GM18520 (cell line): ENCODE data around the gene BCL7B.
A peak's percentile ranks its signal among the peaks of the same experiment; 100 is the strongest.
"Not testable (repeated sequence)": the region's sequence is repeated elsewhere in the genome, so short reads cannot be mapped to it uniquely, and the experiment has no call there.

Experiments
- ATAC-seq: cut with Tn5 transposase; IDR thresholded peaks from one replicate; pipeline ENCODE4 v1.9.1; 2021; ENCODE audit not compliant: unreplicated experiment

BCL7B gene

GRCh38 chr7:73573276-73573675, 15.8 kb upstream of the BCL7B start:
- no peak for ATAC-seq

- ATAC-seq: no peak
Measured at GRCh38 chr7:73572767-73573186, 15.3 kb upstream of the BCL7B start.

GRCh38 chr7:73570977-73571376, 13.5 kb upstream of the BCL7B start:
- no peak for ATAC-seq

- no peak for ATAC-seq
Measured at GRCh38 chr7:73570521-73570920, 13.0 kb upstream of the BCL7B start.

DNA sequence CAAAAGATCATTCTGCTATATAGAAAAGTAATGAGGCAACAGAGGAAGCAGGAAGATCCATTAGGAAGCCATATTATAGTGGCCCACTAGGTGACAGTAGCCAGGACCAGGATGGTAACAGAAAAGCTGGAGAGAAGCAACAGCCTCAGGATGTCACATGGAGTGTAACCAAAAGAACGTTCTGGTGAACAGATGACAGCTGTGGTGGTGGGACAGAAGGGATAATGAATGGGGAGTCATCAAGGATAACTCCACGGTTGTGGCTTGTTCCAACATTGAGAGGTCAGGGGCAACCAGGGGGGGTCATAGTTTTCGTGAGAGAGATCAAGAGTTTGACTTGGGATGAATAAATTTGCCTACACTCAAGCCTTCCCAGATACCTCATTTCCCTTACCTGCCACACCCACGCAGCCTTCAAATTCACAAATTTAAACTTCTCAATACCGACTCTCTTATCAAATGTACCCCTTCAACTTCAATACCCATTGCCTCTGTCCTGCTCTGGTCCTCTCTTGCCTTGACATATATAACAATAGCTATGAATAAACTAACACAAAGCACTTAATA, 11.6 kb upstream of the BCL7B start:
- no peak for ATAC-seq

DNA sequence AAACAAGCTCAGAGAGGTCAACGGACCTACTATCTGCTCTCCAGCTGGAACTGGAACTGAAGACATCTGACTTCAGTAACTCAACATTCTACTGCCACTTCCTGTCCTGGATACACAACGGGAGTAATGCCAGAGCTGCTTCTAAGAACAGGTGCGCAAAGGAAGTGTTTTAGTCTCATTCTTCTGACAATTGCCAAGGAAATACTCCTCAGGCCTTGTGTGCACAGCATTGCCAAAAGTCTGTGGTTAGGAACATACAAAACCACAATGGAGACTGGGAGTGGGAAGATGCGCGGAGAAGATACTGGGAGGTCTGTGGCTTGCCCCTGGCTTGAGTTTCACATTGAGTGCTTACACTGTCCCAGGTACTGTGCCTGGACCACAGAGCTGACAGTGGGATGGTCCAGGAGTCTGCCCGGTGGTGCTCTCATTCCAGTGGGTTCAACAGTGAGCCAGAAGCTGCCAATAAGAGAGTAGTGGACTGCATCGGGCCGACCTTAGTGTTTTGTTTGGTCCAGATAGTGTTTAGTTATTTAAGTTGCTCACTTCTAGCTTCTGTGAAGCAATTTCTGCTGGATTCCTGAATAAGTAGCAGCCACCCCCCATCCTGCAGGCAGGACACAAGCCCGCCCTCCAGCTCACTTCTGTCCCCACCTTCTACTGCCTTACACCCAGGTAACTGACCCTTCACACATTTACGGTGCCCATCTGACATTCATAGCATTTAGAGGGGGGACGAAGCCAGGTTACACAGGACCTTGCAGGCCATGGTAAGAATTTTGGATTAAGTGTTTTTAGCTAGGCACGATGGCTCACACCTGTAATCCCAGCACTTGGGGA, 10.6 kb upstream of the BCL7B start:
- ATAC-seq: no peak

- ATAC-seq: no peak
Measured at GRCh38 chr7:73567140-73567539, 9.7 kb upstream of the BCL7B start.

- not testable (repeated sequence) for ATAC-seq
Measured at GRCh38 chr7:73566431-73566830, 8.9 kb upstream of the BCL7B start.

- no peak for ATAC-seq
Measured at GRCh38 chr7:73565675-73566340, 8.3 kb upstream of the BCL7B start.

DNA sequence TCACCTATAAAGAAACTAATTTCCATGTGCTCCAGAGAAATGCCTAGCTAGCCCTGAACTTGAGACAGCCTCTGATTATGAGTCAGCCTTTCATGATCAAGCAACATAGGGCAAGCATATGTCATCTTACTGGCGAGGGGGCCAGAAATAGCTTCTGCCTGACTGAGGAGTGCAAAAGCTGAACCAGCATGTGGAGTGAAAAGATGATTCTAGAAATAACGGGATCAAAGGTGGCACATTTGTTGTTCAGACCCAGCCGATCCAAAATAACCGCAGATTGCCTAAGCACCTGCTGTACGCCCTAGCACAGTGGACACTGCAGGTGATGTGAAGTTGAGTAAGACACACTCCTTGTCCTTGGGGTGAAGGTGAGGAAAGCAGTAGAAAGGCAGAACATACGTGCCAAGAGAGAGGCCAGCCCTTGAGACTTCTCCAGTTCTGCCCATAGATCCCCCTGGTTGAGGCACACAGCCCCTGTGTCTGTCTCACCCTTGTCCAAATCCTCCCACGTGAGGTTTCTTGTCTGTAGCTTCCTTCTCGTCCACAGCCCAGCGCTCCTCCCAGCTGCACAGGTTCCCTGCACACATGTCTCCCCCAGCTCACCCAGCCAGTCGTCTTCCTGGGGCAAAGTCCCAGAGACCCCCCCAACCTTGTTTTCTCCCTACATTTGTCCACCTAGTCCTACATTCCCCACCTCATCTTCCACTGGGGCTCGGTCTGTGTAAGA, 2.8 kb upstream of the BCL7B start:
- no peak for ATAC-seq

DNA sequence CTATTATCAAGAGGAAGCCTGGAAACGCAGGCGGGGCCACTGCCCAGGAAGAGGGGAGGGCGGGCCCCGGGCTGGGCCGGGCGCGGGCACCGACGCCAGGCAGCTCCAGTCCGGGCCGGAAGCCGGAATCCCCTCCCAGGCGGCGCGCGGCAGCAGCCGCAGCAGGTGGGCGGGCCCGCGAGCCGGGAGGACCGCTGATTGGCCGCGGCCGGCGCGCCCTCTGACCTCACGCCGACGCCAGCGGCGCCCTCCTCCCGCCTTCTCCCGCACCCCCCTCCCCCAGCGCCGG, 438 bp downstream of the BCL7B start:
- ATAC-seq: peak; percentile 89

GRCh38 chr7:73556208-73557107, 1.0 kb downstream of the BCL7B start:
- ATAC-seq: no peak

GRCh38 chr7:73555411-73555982, 2.0 kb downstream of the BCL7B start:
- no peak for ATAC-seq

- not testable (repeated sequence) for ATAC-seq
Measured at GRCh38 chr7:73550093-73550492, 7.4 kb downstream of the BCL7B start.

DNA sequence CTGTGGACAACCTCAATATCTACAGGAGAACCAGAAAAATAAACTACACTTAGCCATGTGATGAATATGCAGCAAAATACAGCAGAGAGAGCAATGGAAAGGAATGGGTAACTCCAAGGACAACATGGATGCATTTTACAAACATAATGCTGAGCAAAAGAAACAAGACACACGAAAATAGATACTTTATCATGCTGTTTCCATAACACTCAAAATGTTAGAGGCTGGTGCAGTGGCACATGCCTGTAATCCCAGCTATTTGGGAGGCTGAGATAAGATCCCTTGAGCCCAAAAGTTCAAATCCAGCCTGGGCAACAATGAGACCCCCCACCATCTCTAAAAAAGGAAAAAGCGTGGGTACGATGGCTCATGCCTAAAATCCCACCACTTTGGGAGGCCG, 8.3 kb downstream of the BCL7B start:
- no peak for ATAC-seq

DNA sequence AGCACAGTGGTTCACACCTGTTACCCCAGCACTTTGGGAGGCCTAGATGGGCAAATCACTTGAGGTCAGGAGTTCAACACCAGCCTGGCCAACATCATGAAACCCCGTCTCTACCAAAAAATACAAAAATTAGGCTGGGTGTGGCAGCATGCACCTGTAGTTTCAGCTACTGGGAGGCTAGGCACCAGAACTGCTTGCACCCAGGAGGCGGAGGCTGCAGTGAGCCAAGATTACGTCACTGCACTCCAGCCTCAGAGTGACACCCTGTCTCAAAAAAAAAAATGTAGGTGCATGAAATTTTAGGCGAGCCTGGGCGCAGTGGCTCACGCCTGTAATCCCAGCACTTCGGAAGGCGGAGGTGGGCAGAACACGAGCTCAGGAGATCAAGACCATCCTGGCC, 9.6 kb downstream of the BCL7B start:
- ATAC-seq: no peak

DNA sequence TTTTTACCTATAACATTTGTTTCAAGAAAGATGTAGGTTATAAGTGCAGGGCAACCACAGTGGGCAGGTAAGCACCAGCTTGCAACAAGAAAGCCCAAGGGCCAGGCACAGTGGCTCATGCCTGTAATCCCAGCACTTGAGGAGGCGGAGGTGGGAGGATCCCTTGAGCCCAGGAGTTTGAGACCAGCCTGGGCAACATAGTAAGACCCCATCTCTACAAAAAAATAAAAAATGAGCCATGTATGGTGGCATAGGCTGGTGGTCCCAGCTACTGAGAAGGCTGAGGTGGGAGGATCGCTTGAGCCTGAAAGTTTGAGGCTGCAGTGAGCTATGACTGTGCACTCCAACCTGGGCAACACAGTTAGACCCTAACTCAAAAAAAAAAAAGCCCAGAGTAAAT, 12.8 kb downstream of the BCL7B start:
- no peak for ATAC-seq

GRCh38 chr7:73541722-73542121, 15.8 kb downstream of the BCL7B start:
- no peak for ATAC-seq

GRCh38 chr7:73539709-73540108, 17.8 kb downstream of the BCL7B start:
- no peak for ATAC-seq

- not testable (repeated sequence) for ATAC-seq
Measured at GRCh38 chr7:73538510-73538909, 19.0 kb downstream of the BCL7B start.
